ENCODE results near the gene ATP7B.

GRCh38 chr13:51906581-51906980 lies 104.7 kb downstream of the ATP7B start:
- no peak for TF ChIP-seq CTCF (conservative IDR thresholded peaks at IDR 0.05 in 1 of 2, IDR thresholded peaks at IDR 0.05 in 1 of 2; ENCODE audit: low read depth in 1 of 2, low read length in 2 of 2)
- TF ChIP-seq EZH2 (IDR thresholded peaks at IDR 0.05; ENCODE audit: low read length, missing control alignments): no peak
